Stimulated activated naive CD8-positive, alpha-beta T cell treated with anti-CD3 and anti-CD28 coated beads, Interleukin-15, Interleukin-2, amounts not matched to agents 100 U/mL and 50 U/mL, for 24 hours (primary cell): Measurements from ENCODE around the gene LYL1.

Source experiments
- ATAC-seq: fragments of 150-1000 bp; cut with Tn5 transposase; one replicate; pipeline ENCODE4 v1.10.0; 2021
- DNase-seq: peaks from one replicate; pipeline ENCODE4 v3.0.0; 2021

Gene LYL1

DNA sequence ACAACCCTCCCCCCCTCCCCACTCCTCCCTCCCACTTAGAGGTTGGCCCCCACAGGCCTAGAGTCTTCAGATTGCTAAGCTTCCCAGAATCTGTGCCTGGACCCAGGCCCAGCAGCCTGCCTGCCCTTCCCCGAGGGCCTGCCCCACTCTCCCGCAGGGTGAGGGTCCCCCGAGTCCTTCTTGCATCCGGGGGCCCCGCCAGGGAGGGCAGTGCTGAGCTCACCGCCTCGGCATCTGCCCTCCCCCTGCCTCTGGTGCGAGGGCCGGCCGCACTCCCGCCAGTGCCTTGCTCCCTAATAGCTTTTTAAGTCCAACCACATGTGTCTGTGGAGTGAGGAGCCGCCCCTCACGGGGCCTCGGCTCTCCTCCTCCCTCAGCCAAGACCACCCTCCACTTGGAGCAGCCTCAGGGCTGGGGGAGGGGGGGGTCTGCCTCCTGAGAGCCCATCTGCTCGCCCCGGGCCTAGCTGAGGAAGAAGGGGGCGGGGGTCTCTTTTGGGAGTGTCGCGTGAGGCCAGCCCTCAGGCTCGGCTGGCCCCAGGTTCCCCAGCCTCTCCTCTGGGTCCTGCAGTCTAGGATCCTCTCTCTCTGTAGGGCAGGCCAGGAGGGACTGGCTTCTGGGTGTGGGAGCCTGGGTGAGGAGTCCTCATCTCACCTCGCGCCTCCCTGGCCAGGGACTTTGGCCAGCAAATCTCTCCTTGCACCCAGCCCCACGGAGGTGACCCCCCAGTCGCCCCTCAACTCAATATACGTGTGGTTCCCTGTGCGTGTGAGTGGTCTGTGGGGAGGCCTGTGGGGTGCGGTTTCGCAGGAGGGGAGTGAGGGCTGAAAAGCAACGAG is 47.2 kb downstream of the LYL1 start:
- ATAC-seq, result no peak
- no peak for DNase-seq

DNA sequence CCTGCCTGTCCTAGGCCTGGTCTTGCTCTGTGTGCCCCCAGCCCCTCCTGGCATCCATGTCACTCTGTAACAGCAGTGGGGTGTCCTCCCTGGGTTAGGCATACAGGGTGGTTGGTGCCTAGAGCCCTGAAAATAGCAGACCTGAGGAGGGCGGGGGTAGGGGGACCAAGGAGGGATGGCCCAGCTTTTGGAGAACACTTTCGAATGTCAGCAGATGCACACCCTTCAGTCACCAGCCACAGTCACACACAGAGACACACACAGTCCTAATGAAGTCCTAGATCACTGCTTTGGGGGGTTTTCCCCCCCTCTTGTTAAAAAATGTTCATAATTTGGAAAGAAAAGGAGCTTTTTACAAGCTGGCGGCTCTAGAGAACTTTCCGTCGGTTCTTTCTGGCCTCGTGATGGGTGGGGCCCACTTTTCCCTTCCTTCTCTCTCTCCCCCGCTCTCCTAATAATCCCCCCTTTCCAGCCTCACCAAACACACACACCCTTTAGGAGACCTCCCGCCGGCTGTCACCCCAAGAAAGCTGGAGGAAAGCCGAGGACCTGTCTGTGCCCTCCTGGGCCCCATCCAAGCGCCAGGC is 47.9 kb downstream of the LYL1 start:
- DNase-seq (no peak), ATAC-seq (no peak)

DNA sequence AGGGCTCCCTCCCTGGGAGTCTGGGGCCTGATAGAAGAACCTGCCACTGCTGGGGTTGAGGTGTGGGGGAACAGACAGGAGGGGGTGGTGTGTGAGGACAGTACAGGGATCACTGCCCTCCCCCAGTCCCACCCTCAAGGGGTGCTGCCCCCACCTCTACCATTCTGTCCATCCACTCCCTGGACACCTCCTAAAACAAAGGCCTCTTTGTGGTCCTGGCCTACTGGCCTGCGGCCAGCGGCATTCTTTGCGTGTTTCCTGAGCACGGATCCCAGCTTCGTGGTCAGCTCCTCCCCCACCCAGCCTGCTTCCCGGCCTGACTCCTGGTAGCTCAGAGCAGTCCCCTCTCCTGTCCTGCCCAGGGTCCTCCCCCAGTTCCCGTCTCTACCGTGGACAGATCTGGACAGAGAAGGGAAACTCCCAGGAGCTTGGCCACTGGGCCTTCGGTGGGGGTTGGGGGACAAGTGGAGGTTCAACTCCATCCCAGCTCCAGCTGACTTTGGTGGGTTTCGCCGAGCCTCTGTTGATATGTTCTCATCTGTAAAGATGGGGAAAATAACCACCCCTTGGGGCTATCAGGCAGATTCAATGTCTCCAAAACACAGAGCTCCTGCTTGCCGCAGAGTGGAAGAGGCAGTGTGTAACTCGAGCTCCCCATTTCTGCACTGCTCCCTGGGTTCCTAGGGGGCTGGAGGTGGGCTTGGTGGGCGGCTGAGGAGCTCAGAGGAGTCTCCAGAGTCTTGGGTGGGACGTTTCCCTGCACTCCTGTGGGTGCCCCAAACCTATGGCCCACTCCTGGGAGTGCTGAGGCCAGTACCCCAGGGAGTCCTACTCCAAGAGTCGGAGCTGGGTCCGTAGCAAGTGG is 48.7 kb downstream of the LYL1 start:
- no peak for ATAC-seq
- DNase-seq, result no peak

DNA sequence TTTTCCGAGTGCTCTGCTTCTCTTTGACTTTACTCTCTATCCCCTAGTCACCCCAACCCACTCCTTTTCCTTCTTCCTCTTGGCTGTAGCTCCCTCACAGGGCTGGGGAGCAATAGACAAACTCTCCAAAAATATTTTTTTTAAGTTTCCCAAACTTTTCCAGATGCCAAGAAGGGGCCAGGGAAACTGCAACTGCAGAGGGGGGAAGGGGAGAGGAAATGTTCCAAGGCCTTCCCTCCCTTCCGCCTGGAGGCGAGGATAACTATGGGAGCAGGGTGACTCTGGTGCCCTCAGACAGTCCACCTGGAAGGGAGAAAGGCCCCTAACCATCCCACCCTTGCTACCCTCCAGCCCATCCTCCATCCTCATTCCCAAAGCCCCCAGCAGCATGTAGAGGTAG is 49.4 kb downstream of the LYL1 start:
- ATAC-seq (no peak), DNase-seq (no peak)

DNA sequence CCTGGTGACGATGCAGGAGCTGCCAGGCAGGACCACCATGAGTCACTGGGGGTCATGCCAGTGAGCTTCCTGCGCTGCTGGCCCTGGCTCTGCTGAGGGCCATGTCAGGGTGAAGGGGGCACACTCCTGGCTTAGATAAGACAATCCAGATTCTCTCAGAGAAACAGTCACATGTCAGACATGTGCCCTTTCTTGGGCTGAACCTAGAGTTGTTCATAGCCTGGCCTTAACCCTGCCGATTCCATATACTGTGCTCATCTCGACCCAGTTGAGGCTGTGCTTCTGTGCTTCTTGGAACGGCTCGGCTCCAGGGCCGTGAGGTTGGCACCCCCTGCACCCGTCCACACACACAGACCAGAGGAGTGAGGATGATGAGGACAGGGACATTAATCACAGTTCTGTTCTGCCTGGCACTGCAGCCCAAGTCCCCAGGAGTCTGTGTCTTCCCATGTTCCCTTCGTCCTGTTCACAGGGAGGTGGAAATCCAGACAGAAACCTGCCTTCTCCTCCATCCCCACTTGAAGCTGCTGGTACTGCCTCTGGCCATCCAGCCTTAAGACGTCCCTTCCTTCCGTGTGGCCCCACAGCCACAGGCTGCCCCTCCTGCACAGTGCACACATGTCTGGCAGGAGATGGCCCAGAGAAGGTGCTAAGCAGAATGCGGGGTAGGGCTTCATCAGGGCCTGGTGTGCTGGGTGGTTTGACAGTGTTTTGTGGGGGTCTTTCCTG is 50.0 kb downstream of the LYL1 start:
- no peak for DNase-seq
- ATAC-seq, result no peak

DNA sequence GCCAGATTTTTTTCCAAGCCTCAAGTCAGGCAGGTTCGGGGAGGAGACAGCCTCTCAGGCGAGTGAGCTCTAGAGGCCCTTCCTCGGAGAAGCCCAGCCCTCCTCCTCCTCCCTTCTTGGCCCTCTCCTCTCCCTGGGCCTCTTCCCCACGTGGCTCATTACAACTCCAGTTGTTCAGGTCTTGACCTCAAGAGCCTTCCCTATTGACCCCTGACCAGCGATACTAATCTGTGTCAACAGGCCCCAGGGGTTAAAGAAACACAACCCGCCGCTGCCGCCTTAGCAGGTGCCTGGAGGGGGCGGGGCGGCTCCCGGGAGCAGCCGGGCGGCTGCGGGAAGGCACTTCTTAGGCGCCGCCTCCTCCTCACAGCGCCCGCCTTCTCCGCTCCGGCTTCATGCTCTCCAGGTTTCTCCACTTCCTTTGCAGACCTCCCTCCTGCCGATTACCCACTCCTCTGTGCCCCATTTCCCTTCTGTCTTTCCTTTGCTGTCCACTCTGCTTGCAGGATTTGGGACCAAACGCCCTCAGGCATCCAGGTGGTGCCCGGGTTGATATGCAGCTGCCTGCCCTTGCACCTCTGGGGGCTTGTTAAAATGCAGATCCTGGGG is 51.0 kb downstream of the LYL1 start:
- DNase-seq (peak; percentile 45), ATAC-seq (no peak)

DNA sequence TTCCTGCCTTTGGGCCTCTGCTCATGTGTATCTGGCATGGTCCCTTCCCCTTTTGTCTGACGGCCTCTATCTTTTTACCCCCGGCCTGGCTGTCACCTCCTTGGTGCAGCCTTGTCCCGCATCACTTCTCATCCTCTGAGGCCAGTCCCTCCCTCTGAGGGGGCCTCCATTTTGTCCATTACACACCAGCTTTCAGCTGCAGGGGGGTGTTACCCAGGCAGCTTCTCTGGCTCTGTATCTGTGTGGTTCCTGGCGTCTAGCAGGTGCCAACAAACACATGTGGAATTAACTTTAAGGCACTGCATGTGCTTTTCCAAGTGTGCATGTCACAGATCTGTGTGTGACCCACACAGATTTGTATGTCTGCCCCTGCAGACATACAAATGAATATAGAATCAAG is 52.4 kb downstream of the LYL1 start:
- ATAC-seq, result no peak
- DNase-seq, result no peak
